ENCODE measurements around the gene RNPEP.
"Not testable (repeated sequence)": the region's sequence is repeated elsewhere in the genome, so short reads cannot be mapped to it uniquely, and the experiment has no call there.

Gene RNPEP

GRCh38 chr1:202034683-202035462 lies 52.4 kb downstream of the RNPEP start:
- DNase-seq = no peak

- no peak for DNase-seq
Measured at GRCh38 chr1:202036595-202037387, 54.3 kb downstream of the RNPEP start.

- DNase-seq = no peak
Measured at GRCh38 chr1:202037706-202038296, 55.4 kb downstream of the RNPEP start.

- DNase-seq = no peak
Measured at GRCh38 chr1:202038688-202039346, 56.4 kb downstream of the RNPEP start.

- DNase-seq = no peak
Measured at GRCh38 chr1:202045705-202046104, 63.3 kb downstream of the RNPEP start.

- no peak for DNase-seq
Measured at GRCh38 chr1:202046227-202046626, 63.8 kb downstream of the RNPEP start.

GRCh38 chr1:202046748-202047708 lies 64.6 kb downstream of the RNPEP start:
- DNase-seq = no peak

- DNase-seq = no peak
Measured at GRCh38 chr1:202047977-202048376, 65.5 kb downstream of the RNPEP start.

- no peak for DNase-seq
Measured at GRCh38 chr1:202049129-202049528, 66.7 kb downstream of the RNPEP start.

- no peak for DNase-seq
Measured at GRCh38 chr1:202054094-202054493, 71.6 kb downstream of the RNPEP start.

GRCh38 chr1:202054673-202055072 lies 72.2 kb downstream of the RNPEP start:
- DNase-seq = not testable (repeated sequence)
